DOHH2 (cell line): Measurements from ENCODE around the gene LRRC73.

Source experiments
- EZH2phosphoT487 ChIP-seq: fragments of 200-600 bp; sonication (generic); IDR thresholded peaks from 2 replicates; pipeline ENCODE4 v1.6.1; 2017; ENCODE audit warnings: borderline replicate concordance, mild to moderate bottlenecking, antibody characterized with exemption, low read length, moderate library complexity, mixed read lengths
- TF ChIP-seq, protein P1 (sequence below): fragments of 200-600 bp; sonication (generic); IDR thresholded peaks from one replicate; pipeline ENCODE4 v1.5.1; 2014; ENCODE audit warnings: antibody characterized with exemption, mild to moderate bottlenecking, low read depth, low read length; ENCODE audit not compliant: poor library complexity, severe bottlenecking

DNA sequence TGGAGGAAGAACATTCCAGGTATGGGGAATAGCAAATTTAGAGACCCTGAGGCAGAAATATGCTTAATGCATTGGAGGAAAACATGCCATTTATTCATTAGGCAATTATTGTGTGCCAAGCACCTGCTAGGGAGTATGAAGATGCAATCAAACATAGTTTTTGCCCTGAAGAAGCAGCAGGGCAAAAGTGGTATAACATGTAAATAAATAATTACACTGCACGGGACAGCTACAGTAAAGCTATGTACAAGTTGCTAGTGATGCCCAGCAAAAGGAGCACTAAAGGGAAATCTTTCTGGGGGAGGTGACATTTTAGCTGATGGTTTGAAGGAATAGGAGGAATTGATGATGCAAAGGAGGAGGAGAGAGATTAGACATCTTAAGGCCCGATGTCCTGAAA, 33.4 kb downstream of the LRRC73 start:
- TF ChIP-seq, protein P1, sequence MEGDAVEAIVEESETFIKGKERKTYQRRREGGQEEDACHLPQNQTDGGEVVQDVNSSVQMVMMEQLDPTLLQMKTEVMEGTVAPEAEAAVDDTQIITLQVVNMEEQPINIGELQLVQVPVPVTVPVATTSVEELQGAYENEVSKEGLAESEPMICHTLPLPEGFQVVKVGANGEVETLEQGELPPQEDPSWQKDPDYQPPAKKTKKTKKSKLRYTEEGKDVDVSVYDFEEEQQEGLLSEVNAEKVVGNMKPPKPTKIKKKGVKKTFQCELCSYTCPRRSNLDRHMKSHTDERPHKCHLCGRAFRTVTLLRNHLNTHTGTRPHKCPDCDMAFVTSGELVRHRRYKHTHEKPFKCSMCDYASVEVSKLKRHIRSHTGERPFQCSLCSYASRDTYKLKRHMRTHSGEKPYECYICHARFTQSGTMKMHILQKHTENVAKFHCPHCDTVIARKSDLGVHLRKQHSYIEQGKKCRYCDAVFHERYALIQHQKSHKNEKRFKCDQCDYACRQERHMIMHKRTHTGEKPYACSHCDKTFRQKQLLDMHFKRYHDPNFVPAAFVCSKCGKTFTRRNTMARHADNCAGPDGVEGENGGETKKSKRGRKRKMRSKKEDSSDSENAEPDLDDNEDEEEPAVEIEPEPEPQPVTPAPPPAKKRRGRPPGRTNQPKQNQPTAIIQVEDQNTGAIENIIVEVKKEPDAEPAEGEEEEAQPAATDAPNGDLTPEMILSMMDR: no peak
- no peak for TF ChIP-seq EZH2phosphoT487
